H9 (cell line): ENCODE data around the gene CDK14. TPM values are rescaled to one million over a fixed set of nuclear protein-coding genes. Genes with fewer than 3 reads are reported as not detected.
A peak's percentile ranks its signal among the peaks of the same experiment; 100 is the strongest.

ENCODE experiments used
- DNase-seq: peaks from one replicate; pipeline ENCODE4 v3.0.0-alpha.2; 2017
- H2AFZ ChIP-seq: one replicate; pipeline ENCODE4 v1.6.1; 2013; ENCODE audit warnings: mild to moderate bottlenecking, low read length, control low read depth, moderate library complexity
- H2AK5ac ChIP-seq: 2 replicates; pipeline ENCODE4 v1.6.1; 2013; ENCODE audit warnings: low read length, control low read depth, mixed read lengths; ENCODE audit not compliant: insufficient read length
- H2BK120ac ChIP-seq: one replicate; pipeline ENCODE4 v1.6.1; 2013; ENCODE audit warnings: low read depth, mild to moderate bottlenecking, low read length, control low read depth, inconsistent platforms; ENCODE audit not compliant: poor library complexity, severe bottlenecking
- H2BK12ac ChIP-seq: 2 replicates; pipeline ENCODE4 v1.6.1; 2013; ENCODE audit warnings: low read length, control low read depth, mixed read lengths, low read depth; ENCODE audit not compliant: insufficient read length
- H2BK15ac ChIP-seq: 2 replicates; pipeline ENCODE4 v1.6.1; 2013; ENCODE audit warnings: low read depth, low read length, control low read depth
- H2BK20ac ChIP-seq: one replicate; pipeline ENCODE4 v1.6.1; 2013; ENCODE audit warnings: low read depth, mild to moderate bottlenecking, low read length, control low read depth, inconsistent platforms; ENCODE audit not compliant: poor library complexity, severe bottlenecking
- H2BK5ac ChIP-seq: 2 replicates; pipeline ENCODE4 v1.6.1; 2013; ENCODE audit warnings: low read length, control low read depth, mixed read lengths; ENCODE audit not compliant: insufficient read length
- H3K14ac ChIP-seq: 2 replicates; pipeline ENCODE4 v1.6.1; 2013; ENCODE audit warnings: low read length, control low read depth; ENCODE audit not compliant: insufficient read depth
- H3K18ac ChIP-seq: 2 replicates; pipeline ENCODE4 v1.6.1; 2013; ENCODE audit warnings: low read depth, mild to moderate bottlenecking, mixed read lengths, low read length, control low read depth; ENCODE audit not compliant: insufficient read length
- H3K23ac ChIP-seq: 2 replicates; pipeline ENCODE4 v1.6.1; 2013; ENCODE audit warnings: low read length, control low read depth, mixed read lengths, low read depth; ENCODE audit not compliant: insufficient read length
- H3K23me2 ChIP-seq: 2 replicates; pipeline ENCODE4 v1.6.1; 2013; ENCODE audit warnings: low read depth, mild to moderate bottlenecking, mixed read lengths, low read length, control low read depth; ENCODE audit not compliant: insufficient read length, poor library complexity, severe bottlenecking
- H3K27ac ChIP-seq: 2 replicates; pipeline ENCODE4 v1.5.1; 2013; ENCODE audit warnings: low read length, control low read depth, mixed read lengths, low read depth; ENCODE audit not compliant: insufficient read length
- H3K27me3 ChIP-seq: 2 replicates; pipeline ENCODE4 v1.6.1; 2013; ENCODE audit warnings: low read length, control low read depth, inconsistent platforms; ENCODE audit not compliant: insufficient read depth
- H3K4ac ChIP-seq: 2 replicates; pipeline ENCODE4 v1.6.1; 2013; ENCODE audit warnings: low read depth, mild to moderate bottlenecking, control low read depth, inconsistent platforms, low read length, moderate library complexity
- H3K4me1 ChIP-seq: 2 replicates; pipeline ENCODE4 v1.6.1; 2013; ENCODE audit warnings: low read length, control low read depth, inconsistent platforms; ENCODE audit not compliant: insufficient read depth
- H3K4me2 ChIP-seq: 2 replicates; pipeline ENCODE4 v1.6.1; 2013; ENCODE audit warnings: low read length, control low read depth, mixed read lengths; ENCODE audit not compliant: insufficient read length, insufficient read depth
- H3K56ac ChIP-seq: 2 replicates; pipeline ENCODE4 v1.6.1; 2013; ENCODE audit warnings: low read depth, mild to moderate bottlenecking, mixed read lengths, low read length, control low read depth; ENCODE audit not compliant: insufficient read length
- H3K79me1 ChIP-seq: 2 replicates; pipeline ENCODE4 v1.6.1; 2013; ENCODE audit warnings: low read depth, mild to moderate bottlenecking, moderate library complexity, low read length, control low read depth, inconsistent platforms; ENCODE audit not compliant: insufficient read depth, poor library complexity, severe bottlenecking
- H3K79me2 ChIP-seq: 2 replicates; pipeline ENCODE4 v1.6.1; 2013; ENCODE audit warnings: low read length, control low read depth, inconsistent platforms; ENCODE audit not compliant: insufficient read depth
- H3K9ac ChIP-seq: 2 replicates; pipeline ENCODE4 v1.6.1; 2013; ENCODE audit warnings: low read length, control low read depth, mixed read lengths; ENCODE audit not compliant: insufficient read length; ENCODE audit errors: extremely low read depth
- H3K9me3 ChIP-seq: one replicate; pipeline ENCODE4 v1.6.1; 2013; ENCODE audit warnings: low read depth, low read length, inconsistent platforms; ENCODE audit not compliant: control insufficient read depth
- H3T11ph ChIP-seq: one replicate; pipeline ENCODE4 v1.6.1; 2013; ENCODE audit warnings: mild to moderate bottlenecking, low read length, control low read depth, inconsistent platforms
- H4K20me1 ChIP-seq: one replicate; pipeline ENCODE4 v1.6.1; 2013; ENCODE audit not compliant: control insufficient read depth, insufficient read length, insufficient read depth
- H4K5ac ChIP-seq: 2 replicates; pipeline ENCODE4 v1.6.1; 2013; ENCODE audit warnings: low read depth, mild to moderate bottlenecking, mixed read lengths, low read length, control low read depth; ENCODE audit not compliant: insufficient read length
- H4K8ac ChIP-seq: replicated peaks from 2 replicates; pipeline ENCODE4 v1.6.1; 2013; ENCODE audit warnings: low read length, control low read depth, mixed read lengths, low read depth; ENCODE audit not compliant: insufficient read length
- H4K91ac ChIP-seq: 2 replicates; pipeline ENCODE4 v1.6.1; 2013; ENCODE audit warnings: low read depth, mild to moderate bottlenecking, moderate library complexity, mixed read lengths, low read length, control low read depth; ENCODE audit not compliant: insufficient read length
- H3K27ac Mint-ChIP-seq, 3 experiments: 2 replicates in 2 of 3; 3 replicates in 1 of 3; pipeline ENCODE4 v1.8.0; 2020 to 2021; ENCODE audit warnings: mixed read lengths in 3 of 3, mild to moderate bottlenecking in 1 of 3, moderate library complexity in 1 of 3
- H3K27me3 Mint-ChIP-seq: 2 replicates; pipeline ENCODE4 v1.8.0; 2021; ENCODE audit warnings: low read depth, mild to moderate bottlenecking, moderate library complexity, mixed read lengths
- H3K36me3 Mint-ChIP-seq, 3 experiments: 2 replicates in 2 of 3; 3 replicates in 1 of 3; pipeline ENCODE4 v1.8.0; 2020 to 2021; ENCODE audit warnings: low read depth in 3 of 3, mixed read lengths in 3 of 3; ENCODE audit not compliant: insufficient read depth in 1 of 3
- H3K4me1 Mint-ChIP-seq, 2 experiments: 2 replicates each; pipeline ENCODE4 v1.8.0; 2020; ENCODE audit warnings: mixed read lengths in 2 of 2
- H3K4me3 Mint-ChIP-seq, 2 experiments: 2 replicates in 1 of 2; 3 replicates in 1 of 2; pipeline ENCODE4 v1.8.0; 2020 to 2021; ENCODE audit warnings: mild to moderate bottlenecking in 2 of 2, mixed read lengths in 2 of 2, moderate library complexity in 1 of 2
- H3K9me3 Mint-ChIP-seq, 2 experiments: 2 replicates in 1 of 2; 3 replicates in 1 of 2; pipeline ENCODE4 v1.8.0; 2020; ENCODE audit warnings: mild to moderate bottlenecking in 2 of 2, mixed read lengths in 2 of 2, moderate library complexity in 1 of 2
- CTCF ChIP-seq: fragments of 200-600 bp; sonication (generic); conservative IDR thresholded peaks from 3 replicates; pipeline ENCODE4 v1.8.0; 2021; ENCODE audit warnings: antibody characterized with exemption, mild to moderate bottlenecking
- WGBS: extraction: QIAGEN DNeasy Blood & Tissue Kit; methylation state at CpG from one replicate; pipeline ENCODE4 v1.1.7; 2013; ENCODE audit warnings: missing lambda C conversion rate, low lambda C conversion rate, mixed read lengths; ENCODE audit not compliant: insufficient read length; ENCODE audit errors: extremely low coverage; 5-methylcytosine and 5-hydroxymethylcytosine counted together
- total RNA-seq: library from RNA; stranded (reverse); gene quantifications from 2 replicates; pipeline ENCODE4 v1.2.1, GENCODE V29; 2021

CDK14 gene
- total RNA-seq, 1 experiment from 2014 or later = 23.9 TPM

GRCh38 chr7:90720984-90721760 lies 125.1 kb downstream of the CDK14 start:
- no peaks in the 10 kb centered on the region for H3K23me2 ChIP-seq
- H3K23ac ChIP-seq = no peak overlapping the region
- H3K79me2 ChIP-seq = 0 out of 2 replicates have a peak, but pooled peaks cover 2% of the 10 kb centered on the region
- no peak overlapping the region for H2BK12ac ChIP-seq
- H2BK5ac ChIP-seq = no peak overlapping the region
- H3K4me1 ChIP-seq = no peaks in the 10 kb centered on the region; the same call in 1 of the 2 replicates
- no peak overlapping the region for H3K14ac ChIP-seq
- no CpG with 5 or more reads among the region's 4 CpGs for WGBS
- H4K5ac ChIP-seq = no peak overlapping the region
- H3K27me3 ChIP-seq = no peaks in the 10 kb centered on the region
- peaks cover 11 to 19% of the 10 kb centered on the region in 2 experiments for H3K4me1 Mint-ChIP-seq
- H3K27me3 Mint-ChIP-seq = no peaks in the 10 kb centered on the region
- H3K27ac Mint-ChIP-seq = peak overlapping the region in 2 of 3 experiments; percentile 24 to 48; a peak in 1 of 7 replicates
- H4K91ac ChIP-seq = no peak overlapping the region
- peak overlapping the region; percentile 45 for H2AK5ac ChIP-seq
- no peak overlapping the region for H3K4me2 ChIP-seq
- no peak for TF ChIP-seq CTCF
- H3K9me3 ChIP-seq = no peaks in the 10 kb centered on the region
- H3K9me3 Mint-ChIP-seq = no peaks in the 10 kb centered on the region
- no peak for DNase-seq
- no peak overlapping the region for H3K18ac ChIP-seq
- no peak overlapping the region for H3T11ph ChIP-seq
- no peaks in the 10 kb centered on the region for H3K79me1 ChIP-seq
- H4K8ac ChIP-seq = no peak overlapping the region
- no peak overlapping the region for H3K4me3 Mint-ChIP-seq
- no peak overlapping the region for H3K27ac ChIP-seq
- no peak overlapping the region for H2BK15ac ChIP-seq
- no peak overlapping the region for H3K9ac ChIP-seq
- H3K36me3 Mint-ChIP-seq = no peaks in the 10 kb centered on the region
- H2BK20ac ChIP-seq = no peak overlapping the region
- H2BK120ac ChIP-seq = no peak overlapping the region
- H3K4ac ChIP-seq = no peak overlapping the region
- H4K20me1 ChIP-seq = no peaks in the 10 kb centered on the region
- no peak overlapping the region for H3K56ac ChIP-seq
- H2AFZ ChIP-seq = no peak overlapping the region
